ENCODE data around the gene PRC1. TPM values are rescaled to one million over a fixed set of nuclear protein-coding genes. Genes with fewer than 3 reads are reported as not detected.
"Not testable (repeated sequence)": the region's sequence is repeated elsewhere in the genome, so short reads cannot be mapped to it uniquely, and the experiment has no call there.

The PRC1 gene
- total RNA-seq, 2 experiments from 2014 or later = 179 to 196 TPM

- DNase-seq; H3K9me3 Mint-ChIP-seq; POLR2A ChIA-PET; H3K36me3 Mint-ChIP-seq (ENCODE audit: low read depth); H3K27ac Mint-ChIP-seq; H3K27me3 Mint-ChIP-seq: not testable (repeated sequence)
- CTCF ChIA-PET = interaction anchor here (5.4 kb wide), 1 partner anchor 42 kb away, joined by 25 read pairs; no protein-coding TSS in a partner anchor
- H3K4me1 Mint-ChIP-seq = peaks cover 50% of the 10 kb centered on the region
- peak overlapping the region; percentile 24 for H3K4me3 Mint-ChIP-seq
These were observed 66.2 kb downstream of the PRC1 start for GRCh38 chr15:90928106-90928505.

- DNase-seq; H3K4me3 Mint-ChIP-seq; H3K36me3 Mint-ChIP-seq (ENCODE audit: low read depth); POLR2A ChIA-PET; H3K9me3 Mint-ChIP-seq; H3K27ac Mint-ChIP-seq; H3K27me3 Mint-ChIP-seq: not testable (repeated sequence)
- H3K4me1 Mint-ChIP-seq = peaks cover 51% of the 10 kb centered on the region
- CTCF ChIA-PET = interaction anchor here (1.0 to 1.4 kb wide), 2 partner anchors 9 to 24 kb away, joined by 3 read pairs; no protein-coding TSS in a partner anchor
These were observed 67.6 kb downstream of the PRC1 start for GRCh38 chr15:90926766-90927165.

DNA sequence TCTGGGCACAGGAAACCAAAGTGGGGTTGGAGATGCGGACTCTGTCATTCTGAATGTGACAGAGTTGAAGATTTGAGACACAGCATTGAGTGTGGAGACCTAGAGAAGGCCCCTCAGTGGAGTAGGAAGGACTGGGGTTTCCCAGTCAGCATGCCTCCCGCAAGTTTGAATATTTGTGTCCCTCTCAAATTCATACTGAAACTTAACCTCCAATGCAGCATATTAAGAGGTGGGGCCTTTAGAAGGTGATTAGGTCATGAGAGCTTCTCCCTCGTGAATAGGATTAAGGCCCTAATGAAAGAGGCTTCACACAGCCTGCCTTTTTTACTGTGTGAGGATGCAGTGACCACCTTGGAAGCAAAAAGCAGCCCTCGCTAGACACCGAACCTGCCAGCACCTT lies 70.0 kb downstream of the PRC1 start:
- peaks cover 34% of the 10 kb centered on the region for H3K4me1 Mint-ChIP-seq
- CTCF ChIA-PET = interaction anchor here (0.5 to 6.3 kb wide), 2 partner anchors 9 to 105 kb away, joined by 3 to 51 read pairs; partner anchors contain the start of genes HDDC3 and UNC45A
- H3K4me3 Mint-ChIP-seq = no peak overlapping the region
- POLR2A ChIA-PET = no interaction called here
- H3K27ac Mint-ChIP-seq = peak overlapping the region; percentile 62
- no peaks in the 10 kb centered on the region for H3K9me3 Mint-ChIP-seq
- no peaks in the 10 kb centered on the region for H3K27me3 Mint-ChIP-seq
- no peak for DNase-seq
- peaks cover 25% of the 10 kb centered on the region for H3K36me3 Mint-ChIP-seq (ENCODE audit: low read depth)

GRCh38 chr15:90922712-90923322 lies 71.5 kb downstream of the PRC1 start:
- POLR2A ChIA-PET = interaction anchor here (1.2 to 1.5 kb wide), 2 partner anchors 19 to 20 kb away, joined by 3 to 6 read pairs; partner anchors contain the start of gene MAN2A2
- CTCF ChIA-PET = interaction anchor here (0.8 to 6.3 kb wide), 5 partner anchors 8 to 20 kb away, joined by 3 to 51 read pairs (median 3); partner anchors contain the start of genes HDDC3, MAN2A2 and UNC45A
- Mint-ChIP-seq H3K36me3 (ENCODE audit: low read depth) (peaks cover 29% of the 10 kb centered on the region), H3K4me1 (peaks cover 27% of the 10 kb centered on the region)
- H3K27ac Mint-ChIP-seq, DNase-seq, H3K9me3 Mint-ChIP-seq, H3K4me3 Mint-ChIP-seq, H3K27me3 Mint-ChIP-seq: not testable (repeated sequence)

GRCh38 chr15:90921887-90922286 lies 72.4 kb downstream of the PRC1 start:
- no peak overlapping the region for H3K4me3 Mint-ChIP-seq
- peaks cover 35% of the 10 kb centered on the region for H3K36me3 Mint-ChIP-seq (ENCODE audit: low read depth)
- CTCF ChIA-PET = interaction anchor here (1.5 to 6.3 kb wide), 2 partner anchors 11 kb away, joined by 3 to 51 read pairs; partner anchors contain the start of genes HDDC3 and UNC45A
- no peak overlapping the region for H3K27ac Mint-ChIP-seq
- H3K4me1 Mint-ChIP-seq = peaks cover 27% of the 10 kb centered on the region
- DNase-seq = no peak
- H3K9me3 Mint-ChIP-seq = no peaks in the 10 kb centered on the region
- H3K27me3 Mint-ChIP-seq = no peaks in the 10 kb centered on the region
- POLR2A ChIA-PET = interaction anchor here (1.5 kb wide), 1 partner anchor 19 kb away, joined by 6 read pairs; the partner anchor contains the start of gene MAN2A2

GRCh38 chr15:90918835-90919234 lies 75.5 kb downstream of the PRC1 start:
- peaks cover 14% of the 10 kb centered on the region for H3K4me1 Mint-ChIP-seq
- no peaks in the 10 kb centered on the region for H3K9me3 Mint-ChIP-seq
- ChIA-PET POLR2A (no interaction called here), CTCF (interaction anchor here (1.0 to 2.6 kb wide), 3 partner anchors 13 to 232 kb away, joined by 3 to 25 read pairs (median 3); partner anchors contain the start of gene HDDC3)
- H3K27me3 Mint-ChIP-seq = no peaks in the 10 kb centered on the region
- no peak for DNase-seq
- no peak overlapping the region for H3K4me3 Mint-ChIP-seq
- no peak overlapping the region for H3K27ac Mint-ChIP-seq
- peaks cover 52% of the 10 kb centered on the region for H3K36me3 Mint-ChIP-seq (ENCODE audit: low read depth)

DNA sequence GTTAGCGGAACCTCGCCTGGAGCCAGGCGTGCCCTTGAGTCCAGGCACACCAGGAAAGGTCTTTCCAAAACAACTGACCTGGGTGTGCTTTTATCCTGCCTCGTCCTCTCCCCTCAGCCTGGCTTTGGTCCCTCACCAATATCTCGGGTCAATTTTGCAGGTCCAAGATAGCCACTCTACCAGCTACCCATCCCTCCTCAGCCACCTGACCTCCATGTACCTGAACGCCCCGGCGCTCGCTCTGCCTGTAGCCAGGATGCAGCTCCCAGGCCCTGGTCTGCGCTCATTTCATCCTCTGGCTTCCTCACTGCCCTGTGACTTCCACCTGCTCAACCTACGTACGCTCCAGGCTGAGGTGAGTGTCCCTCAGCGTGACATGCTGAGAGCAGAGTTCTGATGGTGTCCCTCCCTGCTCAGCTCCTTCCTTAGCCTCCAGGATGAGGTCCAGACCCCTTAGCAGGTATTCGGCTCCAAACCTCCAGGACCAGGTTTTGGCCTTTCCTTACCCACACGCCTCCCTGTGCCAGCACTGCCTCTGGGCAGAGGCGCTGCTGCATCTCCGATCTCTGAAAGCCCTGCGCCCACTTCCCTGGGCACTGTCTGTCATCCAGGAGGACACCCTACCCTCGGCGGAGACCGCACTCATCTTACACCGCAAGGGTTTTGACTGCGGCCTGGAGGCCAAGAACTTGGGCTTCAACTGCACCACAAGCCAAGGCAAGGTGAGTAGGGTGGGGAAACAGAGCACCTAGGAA lies 76.1 kb downstream of the PRC1 start:
- Mint-ChIP-seq H3K4me3 (no peak overlapping the region), H3K36me3 (ENCODE audit: low read depth) (peaks cover 58% of the 10 kb centered on the region), H3K27ac (no peak overlapping the region), H3K9me3 (no peaks in the 10 kb centered on the region), H3K27me3 (no peaks in the 10 kb centered on the region), H3K4me1 (peaks cover 12% of the 10 kb centered on the region)
- ChIA-PET POLR2A (no interaction called here), CTCF (interaction anchor here (0.9 to 2.6 kb wide), 4 partner anchors 9 to 231 kb away, joined by 3 to 25 read pairs (median 3); partner anchors contain the start of gene HDDC3)
- DNase-seq = no peak

- Mint-ChIP-seq H3K36me3 (ENCODE audit: low read depth) (peaks cover 63% of the 10 kb centered on the region), H3K9me3 (no peaks in the 10 kb centered on the region), H3K4me1 (peaks cover 7% of the 10 kb centered on the region), H3K27ac (no peak overlapping the region), H3K4me3 (no peak overlapping the region), H3K27me3 (no peaks in the 10 kb centered on the region)
- no peak for DNase-seq
- ChIA-PET CTCF (interaction anchor here (0.9 to 2.6 kb wide), 3 partner anchors 10 to 14 kb away, joined by 3 to 25 read pairs (median 3); partner anchors contain the start of gene HDDC3), POLR2A (no interaction called here)
These were observed 76.8 kb downstream of the PRC1 start for GRCh38 chr15:90917569-90917968.

DNA sequence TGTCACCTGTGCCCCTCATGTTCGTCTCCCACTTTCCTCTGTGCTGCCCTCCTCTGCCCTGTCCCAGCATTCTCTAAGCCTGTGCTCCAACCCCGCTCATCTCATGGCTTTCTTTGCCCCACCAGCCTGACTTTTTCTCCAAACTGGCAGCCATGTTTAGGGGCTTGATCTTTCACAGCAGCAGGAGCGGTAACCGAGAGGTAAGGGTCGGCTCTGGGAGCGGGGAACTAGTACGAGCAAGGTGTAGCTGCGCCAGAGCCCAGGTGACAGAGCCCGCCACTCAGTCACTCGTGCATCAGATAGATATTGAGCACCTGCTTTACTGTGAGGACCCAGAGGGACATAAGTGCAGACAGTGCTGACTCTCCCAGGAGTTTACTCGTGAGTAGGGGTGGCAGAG lies 77.9 kb downstream of the PRC1 start:
- DNase-seq = no peak
- Mint-ChIP-seq H3K27me3 (no peaks in the 10 kb centered on the region), H3K4me1 (peaks cover 3% of the 10 kb centered on the region), H3K4me3 (no peak overlapping the region), H3K36me3 (ENCODE audit: low read depth) (peaks cover 62% of the 10 kb centered on the region), H3K27ac (no peak overlapping the region), H3K9me3 (no peaks in the 10 kb centered on the region)
- POLR2A ChIA-PET = no interaction called here
- CTCF ChIA-PET = no interaction called here

Other genes starting within 250 kb of the PRC1 start
- gene FURIN, start 125.9 kb downstream of the PRC1 start, total RNA-seq = 100 to 1,000 TPM; 148 to 153 TPM
- gene FES, start 110.0 kb downstream of the PRC1 start, total RNA-seq = 10 to 100 TPM in 1 of 2 experiments, 1 to 10 TPM in 1; 8.6 to 10.7 TPM
- 10 to 100 TPM; 77.4 to 97.4 TPM for gene MAN2A2, start 91.2 kb downstream of the PRC1 start, total RNA-seq
- 10 to 100 TPM; 22.9 to 26.2 TPM for gene HDDC3, start 62.0 kb downstream of the PRC1 start, total RNA-seq
- gene UNC45A, start 59.2 kb downstream of the PRC1 start, total RNA-seq = 10 to 100 TPM; 59.3 to 69.8 TPM
- 10 to 100 TPM; 30.8 to 35.9 TPM for gene RCCD1, start 39.7 kb downstream of the PRC1 start, total RNA-seq
- 10 to 100 TPM; 17.9 to 19.7 TPM for gene VPS33B, start 28.1 kb upstream of the PRC1 start, total RNA-seq
- gene SV2B, start 105.7 kb upstream of the PRC1 start, total RNA-seq = under 1 TPM; 0.02 TPM

Data from activated CD4-positive, alpha-beta T cell treated with anti-CD3 and anti-CD28 coated beads, Interleukin-2, amount 10 ng/mL, durations not matched to agents 7 days and 5 days (primary cell).